ENCODE data around the gene PLCL1. TPM values are rescaled to one million over a fixed set of nuclear protein-coding genes. Genes with fewer than 3 reads are reported as not detected.

The PLCL1 gene
- total RNA-seq, 1 donor from 2014 or later: 12.5 TPM

- no peaks in the 10 kb centered on the region for H3K9me3 ChIP-seq (ENCODE audit: control insufficient read depth in 3 of 3, low read length in 3 of 3)
- no peaks in the 10 kb centered on the region for H3K27me3 ChIP-seq (ENCODE audit: control insufficient read depth in 3 of 3, insufficient read depth in 3 of 3, low read length in 3 of 3)
- H3K4me3 ChIP-seq (ENCODE audit: low read length in 3 of 3): no peak overlapping the region
- H3K36me3 ChIP-seq (ENCODE audit: control insufficient read depth in 3 of 3, insufficient read depth in 3 of 3, low read length in 3 of 3): no peaks in the 10 kb centered on the region
- no peak overlapping the region for H3K27ac ChIP-seq (ENCODE audit: low read depth, low read length)
- no peak overlapping the region for H3K9ac ChIP-seq (ENCODE audit: low read depth in 1 of 3, low read length in 3 of 3)
- H3K4me1 ChIP-seq (ENCODE audit: control insufficient read depth in 3 of 3, insufficient read depth in 3 of 3, low read length in 3 of 3): peaks cover 0 to 7% (median 0%) of the 10 kb centered on the region in 3 donors
Observed at GRCh38 chr2:198117406-198118041, 313.1 kb downstream of the PLCL1 start.

- Histone ChIP-seq H3K4me1 (ENCODE audit: control insufficient read depth in 3 of 3, insufficient read depth in 3 of 3, low read length in 3 of 3) (peaks cover 0 to 4% (median 0%) of the 10 kb centered on the region in 3 donors), H3K4me3 (ENCODE audit: low read length in 3 of 3) (no peak overlapping the region), H3K9me3 (ENCODE audit: control insufficient read depth in 3 of 3, low read length in 3 of 3) (no peaks in the 10 kb centered on the region), H3K36me3 (ENCODE audit: control insufficient read depth in 3 of 3, insufficient read depth in 3 of 3, low read length in 3 of 3) (no peaks in the 10 kb centered on the region), H3K9ac (ENCODE audit: low read depth in 1 of 3, low read length in 3 of 3) (no peak overlapping the region), H3K27me3 (ENCODE audit: control insufficient read depth in 3 of 3, insufficient read depth in 3 of 3, low read length in 3 of 3) (no peaks in the 10 kb centered on the region), H3K27ac (ENCODE audit: low read depth, low read length) (no peak overlapping the region)
Observed at GRCh38 chr2:198127627-198128026, 323.2 kb downstream of the PLCL1 start.

GRCh38 chr2:198129609-198130008 lies 325.2 kb downstream of the PLCL1 start:
- Histone ChIP-seq H3K4me1 (ENCODE audit: control insufficient read depth in 3 of 3, insufficient read depth in 3 of 3, low read length in 3 of 3) (peaks cover 0 to 3% (median 0%) of the 10 kb centered on the region in 3 donors), H3K27me3 (ENCODE audit: control insufficient read depth in 3 of 3, insufficient read depth in 3 of 3, low read length in 3 of 3) (no peaks in the 10 kb centered on the region), H3K4me3 (ENCODE audit: low read length in 3 of 3) (no peak overlapping the region), H3K27ac (ENCODE audit: low read depth, low read length) (no peak overlapping the region), H3K9me3 (ENCODE audit: control insufficient read depth in 3 of 3, low read length in 3 of 3) (no peaks in the 10 kb centered on the region), H3K9ac (ENCODE audit: low read depth in 1 of 3, low read length in 3 of 3) (no peak overlapping the region), H3K36me3 (ENCODE audit: control insufficient read depth in 3 of 3, insufficient read depth in 3 of 3, low read length in 3 of 3) (no peaks in the 10 kb centered on the region)

GRCh38 chr2:198134293-198134955 lies 330.0 kb downstream of the PLCL1 start:
- Histone ChIP-seq H3K9me3 (ENCODE audit: control insufficient read depth in 3 of 3, low read length in 3 of 3) (no peaks in the 10 kb centered on the region), H3K9ac (ENCODE audit: low read depth in 1 of 3, low read length in 3 of 3) (no peak overlapping the region), H3K27ac (ENCODE audit: low read depth, low read length) (no peak overlapping the region), H3K27me3 (ENCODE audit: control insufficient read depth in 3 of 3, insufficient read depth in 3 of 3, low read length in 3 of 3) (no peaks in the 10 kb centered on the region), H3K4me3 (ENCODE audit: low read length in 3 of 3) (no peak overlapping the region), H3K36me3 (ENCODE audit: control insufficient read depth in 3 of 3, insufficient read depth in 3 of 3, low read length in 3 of 3) (no peaks in the 10 kb centered on the region), H3K4me1 (ENCODE audit: control insufficient read depth in 3 of 3, insufficient read depth in 3 of 3, low read length in 3 of 3) (peaks cover 0 to 4% (median 0%) of the 10 kb centered on the region in 3 donors)

GRCh38 chr2:198135481-198135934 lies 331.1 kb downstream of the PLCL1 start:
- no peaks in the 10 kb centered on the region for H3K27me3 ChIP-seq (ENCODE audit: control insufficient read depth in 3 of 3, insufficient read depth in 3 of 3, low read length in 3 of 3)
- no peak overlapping the region for H3K4me3 ChIP-seq (ENCODE audit: low read length in 3 of 3)
- no peaks in the 10 kb centered on the region for H3K36me3 ChIP-seq (ENCODE audit: control insufficient read depth in 3 of 3, insufficient read depth in 3 of 3, low read length in 3 of 3)
- peaks cover 0 to 4% (median 0%) of the 10 kb centered on the region in 3 donors for H3K4me1 ChIP-seq (ENCODE audit: control insufficient read depth in 3 of 3, insufficient read depth in 3 of 3, low read length in 3 of 3)
- no peak overlapping the region for H3K27ac ChIP-seq (ENCODE audit: low read depth, low read length)
- no peak overlapping the region for H3K9ac ChIP-seq (ENCODE audit: low read depth in 1 of 3, low read length in 3 of 3)
- H3K9me3 ChIP-seq (ENCODE audit: control insufficient read depth in 3 of 3, low read length in 3 of 3): no peaks in the 10 kb centered on the region

GRCh38 chr2:198136142-198136541 lies 331.7 kb downstream of the PLCL1 start:
- peaks cover 0 to 4% (median 0%) of the 10 kb centered on the region in 3 donors for H3K4me1 ChIP-seq (ENCODE audit: control insufficient read depth in 3 of 3, insufficient read depth in 3 of 3, low read length in 3 of 3)
- no peaks in the 10 kb centered on the region for H3K36me3 ChIP-seq (ENCODE audit: control insufficient read depth in 3 of 3, insufficient read depth in 3 of 3, low read length in 3 of 3)
- H3K9me3 ChIP-seq (ENCODE audit: control insufficient read depth in 3 of 3, low read length in 3 of 3): no peaks in the 10 kb centered on the region
- H3K27me3 ChIP-seq (ENCODE audit: control insufficient read depth in 3 of 3, insufficient read depth in 3 of 3, low read length in 3 of 3): no peaks in the 10 kb centered on the region
- H3K9ac ChIP-seq (ENCODE audit: low read depth in 1 of 3, low read length in 3 of 3): no peak overlapping the region
- H3K27ac ChIP-seq (ENCODE audit: low read depth, low read length): no peak overlapping the region
- no peak overlapping the region for H3K4me3 ChIP-seq (ENCODE audit: low read length in 3 of 3)

GRCh38 chr2:198137733-198138132 lies 333.3 kb downstream of the PLCL1 start:
- H3K27me3 ChIP-seq (ENCODE audit: control insufficient read depth in 3 of 3, insufficient read depth in 3 of 3, low read length in 3 of 3): no peaks in the 10 kb centered on the region
- no peak overlapping the region for H3K27ac ChIP-seq (ENCODE audit: low read depth, low read length)
- no peak overlapping the region for H3K4me3 ChIP-seq (ENCODE audit: low read length in 3 of 3)
- H3K9me3 ChIP-seq (ENCODE audit: control insufficient read depth in 3 of 3, low read length in 3 of 3): no peaks in the 10 kb centered on the region
- no peak overlapping the region for H3K9ac ChIP-seq (ENCODE audit: low read depth in 1 of 3, low read length in 3 of 3)
- peaks cover 0 to 4% (median 0%) of the 10 kb centered on the region in 3 donors for H3K4me1 ChIP-seq (ENCODE audit: control insufficient read depth in 3 of 3, insufficient read depth in 3 of 3, low read length in 3 of 3)
- H3K36me3 ChIP-seq (ENCODE audit: control insufficient read depth in 3 of 3, insufficient read depth in 3 of 3, low read length in 3 of 3): no peaks in the 10 kb centered on the region

GRCh38 chr2:198141726-198142125 lies 337.3 kb downstream of the PLCL1 start:
- Histone ChIP-seq H3K4me3 (ENCODE audit: low read length in 3 of 3) (no peak overlapping the region), H3K9ac (ENCODE audit: low read depth in 1 of 3, low read length in 3 of 3) (no peak overlapping the region), H3K27me3 (ENCODE audit: control insufficient read depth in 3 of 3, insufficient read depth in 3 of 3, low read length in 3 of 3) (no peaks in the 10 kb centered on the region), H3K4me1 (ENCODE audit: control insufficient read depth in 3 of 3, insufficient read depth in 3 of 3, low read length in 3 of 3) (no peaks in the 10 kb centered on the region), H3K9me3 (ENCODE audit: control insufficient read depth in 3 of 3, low read length in 3 of 3) (no peaks in the 10 kb centered on the region), H3K36me3 (ENCODE audit: control insufficient read depth in 3 of 3, insufficient read depth in 3 of 3, low read length in 3 of 3) (peaks cover 0 to 1% (median 0%) of the 10 kb centered on the region in 3 donors), H3K27ac (ENCODE audit: low read depth, low read length) (no peak overlapping the region)

GRCh38 chr2:198143156-198143555 lies 338.8 kb downstream of the PLCL1 start:
- H3K9ac ChIP-seq (ENCODE audit: low read depth in 1 of 3, low read length in 3 of 3): no peak overlapping the region
- no peaks in the 10 kb centered on the region for H3K9me3 ChIP-seq (ENCODE audit: control insufficient read depth in 3 of 3, low read length in 3 of 3)
- H3K27me3 ChIP-seq (ENCODE audit: control insufficient read depth in 3 of 3, insufficient read depth in 3 of 3, low read length in 3 of 3): no peaks in the 10 kb centered on the region
- no peak overlapping the region for H3K4me3 ChIP-seq (ENCODE audit: low read length in 3 of 3)
- no peak overlapping the region for H3K27ac ChIP-seq (ENCODE audit: low read depth, low read length)
- no peaks in the 10 kb centered on the region for H3K4me1 ChIP-seq (ENCODE audit: control insufficient read depth in 3 of 3, insufficient read depth in 3 of 3, low read length in 3 of 3)
- H3K36me3 ChIP-seq (ENCODE audit: control insufficient read depth in 3 of 3, insufficient read depth in 3 of 3, low read length in 3 of 3): peaks cover 0 to 3% (median 0%) of the 10 kb centered on the region in 3 donors

GRCh38 chr2:198143793-198144192 lies 339.4 kb downstream of the PLCL1 start:
- H3K9me3 ChIP-seq (ENCODE audit: control insufficient read depth in 3 of 3, low read length in 3 of 3): no peaks in the 10 kb centered on the region
- H3K4me1 ChIP-seq (ENCODE audit: control insufficient read depth in 3 of 3, insufficient read depth in 3 of 3, low read length in 3 of 3): no peaks in the 10 kb centered on the region
- peaks cover 0 to 3% (median 0%) of the 10 kb centered on the region in 3 donors for H3K36me3 ChIP-seq (ENCODE audit: control insufficient read depth in 3 of 3, insufficient read depth in 3 of 3, low read length in 3 of 3)
- no peak overlapping the region for H3K4me3 ChIP-seq (ENCODE audit: low read length in 3 of 3)
- no peak overlapping the region for H3K9ac ChIP-seq (ENCODE audit: low read depth in 1 of 3, low read length in 3 of 3)
- H3K27ac ChIP-seq (ENCODE audit: low read depth, low read length): no peak overlapping the region
- H3K27me3 ChIP-seq (ENCODE audit: control insufficient read depth in 3 of 3, insufficient read depth in 3 of 3, low read length in 3 of 3): no peaks in the 10 kb centered on the region
